GM23248 (cell line): ENCODE measurements around the gene CTNNA3.

Experiments used
- EZH2 ChIP-seq: fragments of 200-600 bp; sonication (generic); IDR thresholded peaks from 2 replicates; pipeline ENCODE4 v1.6.1; 2018; ENCODE audit warnings: antibody characterized with exemption, mild to moderate bottlenecking; ENCODE audit not compliant: insufficient read depth, poor library complexity, severe bottlenecking
- EZH2phosphoT487 ChIP-seq: fragments of 200-600 bp; sonication (generic); IDR thresholded peaks from 2 replicates; pipeline ENCODE4 v1.6.1; 2018; ENCODE audit warnings: antibody characterized with exemption, moderate library complexity, mild to moderate bottlenecking, low read depth; ENCODE audit not compliant: insufficient read depth

GRCh38 chr10:66762218-66762729 is 933.7 kb downstream of the CTNNA3 start:
- no peak for TF ChIP-seq EZH2phosphoT487
- no peak for TF ChIP-seq EZH2
